Measurements from ENCODE around the gene MSI2.

Gene MSI2

GRCh38 chr17:57721967-57722703 lies 465.8 kb downstream of the MSI2 start:
- intact Hi-C loops (cut with DNase I): no loop called here
- DNase-seq: no peak

- intact Hi-C loops (cut with DNase I): no loop called here
- DNase-seq: no peak
These were observed 466.4 kb downstream of the MSI2 start for GRCh38 chr17:57722704-57723043.

- DNase-seq: no peak
- intact Hi-C loops (cut with DNase I): no loop called here
These were observed 467.2 kb downstream of the MSI2 start for GRCh38 chr17:57723427-57724025.

GRCh38 chr17:57724026-57724728 lies 467.9 kb downstream of the MSI2 start:
- DNase-seq: no peak
- intact Hi-C loops (cut with DNase I): no loop called here

- intact Hi-C loops (cut with DNase I): no loop called here
- no peak for DNase-seq
These were observed 468.4 kb downstream of the MSI2 start for GRCh38 chr17:57724729-57725125.

GRCh38 chr17:57726213-57726790 lies 470.0 kb downstream of the MSI2 start:
- DNase-seq: no peak
- intact Hi-C loops (cut with DNase I): no loop called here

GRCh38 chr17:57726838-57727237 lies 470.5 kb downstream of the MSI2 start:
- intact Hi-C loops (cut with DNase I): no loop called here
- no peak for DNase-seq

- DNase-seq: no peak
- intact Hi-C loops (cut with DNase I): no loop called here
These were observed 471.4 kb downstream of the MSI2 start for GRCh38 chr17:57727630-57728175.

GRCh38 chr17:57730026-57730701 lies 473.8 kb downstream of the MSI2 start:
- no peak for DNase-seq
- intact Hi-C loops (cut with DNase I): no loop called here

- DNase-seq: no peak
- intact Hi-C loops (cut with DNase I): no loop called here
These were observed 475.7 kb downstream of the MSI2 start for GRCh38 chr17:57732062-57732461.

GRCh38 chr17:57733085-57733484 lies 476.8 kb downstream of the MSI2 start:
- intact Hi-C loops (cut with DNase I): no loop called here
- DNase-seq: no peak
